ENCODE measurements around the gene RIMS1. TPM values are rescaled to one million over a fixed set of nuclear protein-coding genes. Genes with fewer than 3 reads are reported as not detected.

The RIMS1 gene
- total and polyA plus RNA-seq, 2 donors (not counting 3 experiments of a cell fraction or from before 2014, with no cell fraction given) = 0.15 TPM; not detected in 1

GRCh38 chr6:72386324-72386723 lies 500.0 kb downstream of the RIMS1 start:
- TF ChIP-seq JUN (IDR thresholded peaks at IDR 0.05; ENCODE audit: borderline replicate concordance, insufficient read depth, insufficient read length, low read depth) (no peak), MYC (IDR thresholded peaks at IDR 0.05; ENCODE audit: low read depth, low read length) (no peak), CTCF (IDR thresholded peaks at IDR 0.05; ENCODE audit: extremely low read depth in 1 of 2, insufficient read depth in 1 of 2, low read depth in 1 of 2, low read length in 2 of 2) (no peak), MAX (IDR thresholded peaks at IDR 0.05; ENCODE audit: insufficient read depth, insufficient read length) (no peak), FOS (IDR thresholded peaks at IDR 0.05; ENCODE audit: borderline replicate concordance, insufficient read depth, low read length) (no peak), POLR2AphosphoS5 (IDR thresholded peaks at IDR 0.05; ENCODE audit: insufficient read depth, low read depth, low read length) (no peak), POLR2A (IDR thresholded peaks at IDR 0.05; ENCODE audit: low read depth, low read length) (no peak), EZH2 (IDR thresholded peaks at IDR 0.05; ENCODE audit: borderline replicate concordance, low read depth, low read length, severe bottlenecking) (no peak), GATA2 (IDR thresholded peaks at IDR 0.05; ENCODE audit: insufficient read depth, insufficient read length, low read depth, low read length) (no peak)
- dilution Hi-C loops (cut with MboI; ENCODE audit: extremely low pct_ligation_motif_present, low sequenced_read_pairs) = no loop called here
- Histone ChIP-seq H3K27ac (ENCODE audit: insufficient read depth, low read depth, low read length) (no peak overlapping the region), H2AFZ (ENCODE audit: low read depth, low read length) (peak overlapping the region; percentile 86), H3K4me1 (ENCODE audit: control insufficient read depth, extremely low read depth, insufficient read depth, low read length) (no peaks in the 10 kb centered on the region), H4K20me1 (replicated peaks; ENCODE audit: control insufficient read depth, extremely low read depth, insufficient read depth, low read length) (no peaks in the 10 kb centered on the region), H3K9me1 (replicated peaks; ENCODE audit: control insufficient read depth, extremely low read depth, insufficient read depth, low read length) (no peaks in the 10 kb centered on the region), H3K36me3 (ENCODE audit: control insufficient read depth in 2 of 2, extremely low read depth in 1 of 2, insufficient read depth in 2 of 2, low read length in 2 of 2) (no peaks in the 10 kb centered on the region), H3K4me3 (replicated peaks in 1 of 3; ENCODE audit: insufficient read depth in 1 of 3, low read depth in 1 of 3, low read length in 3 of 3) (no peak overlapping the region), H3K27me3 (ENCODE audit: control insufficient read depth in 2 of 2, insufficient read depth in 2 of 2, low read length in 2 of 2) (no peaks in the 10 kb centered on the region), H3K79me2 (ENCODE audit: control insufficient read depth, insufficient read depth, low read length) (no peaks in the 10 kb centered on the region), H3K9ac (replicated peaks; ENCODE audit: extremely low read depth, insufficient read depth, low read length) (no peak overlapping the region), H3K9me3 (replicated peaks; ENCODE audit: control insufficient read depth, insufficient read depth, low read length) (no peaks in the 10 kb centered on the region), H3K4me2 (ENCODE audit: insufficient read depth, low read length) (no peak overlapping the region)
- FAIRE-seq (no peak), DNase-seq (ENCODE audit: low read depth, low spot score) (no peak)
- BruUV-seq (replicated peaks) = no TSS peak
- ChIA-PET POLR2A (no interaction called here), CTCF (interaction anchor here (1.1 kb wide), 1 partner anchor 26 kb away, joined by 5 read pairs; no protein-coding TSS in a partner anchor)
- intact Hi-C loops (cut with micrococcal nuclease) = no loop called here
